HTR-8/SVneo (cell line): ENCODE measurements around the gene SCAP.
"Not testable (repeated sequence)": the region's sequence is repeated elsewhere in the genome, so short reads cannot be mapped to it uniquely, and the experiment has no call there.

Source experiments
- DNase-seq: peaks from one replicate; pipeline ENCODE4 v3.0.0; 2011; ENCODE audit warnings: low spot score, mixed read lengths; ENCODE audit not compliant: insufficient read length
- FAIRE-seq: peaks from 2 replicates; lab custom pipeline; 2011; peaks lifted over from hg19 to GRCh38; lab: Jason Lieb, UNC

The SCAP gene

GRCh38 chr3:47475570-47476329 lies at the start of gene SCAP:
Gene SCAP (minus strand): TSS chr3:47475941. CDS start chr3:47442993, 32,948 bp downstream.
- FAIRE-seq (peak; percentile 90), DNase-seq (peak; percentile 84)

- FAIRE-seq (no peak), DNase-seq (no peak)
Measured at GRCh38 chr3:47523310-47524073, 47.8 kb upstream of the SCAP start.

GRCh38 chr3:47522082-47522987 lies 46.6 kb upstream of the SCAP start:
- FAIRE-seq = no peak
- peak; percentile 84 for DNase-seq

GRCh38 chr3:47520756-47521155 lies 45.0 kb upstream of the SCAP start:
- DNase-seq (no peak), FAIRE-seq (no peak)

GRCh38 chr3:47517937-47518336 lies 42.2 kb upstream of the SCAP start:
- no peak for DNase-seq
- FAIRE-seq = no peak

- no peak for FAIRE-seq
- DNase-seq = no peak
Measured at GRCh38 chr3:47515864-47516319, 40.2 kb upstream of the SCAP start.

- no peak for DNase-seq
- no peak for FAIRE-seq
Measured at GRCh38 chr3:47515100-47515499, 39.4 kb upstream of the SCAP start.

- DNase-seq (peak; percentile 96), FAIRE-seq (peak; percentile 92)
Measured at GRCh38 chr3:47513125-47513929, 37.6 kb upstream of the SCAP start, which contains the start of gene ELP6. Gene ELP6 (minus strand): TSS chr3:47513712. CDS start chr3:47513590, 122 bp downstream.

- peak; percentile 7 for DNase-seq
- no peak for FAIRE-seq
Measured at GRCh38 chr3:47512416-47513124, 36.8 kb upstream of the SCAP start.

- FAIRE-seq = not testable (repeated sequence)
Measured at GRCh38 chr3:47505267-47505666, 29.5 kb upstream of the SCAP start.

GRCh38 chr3:47504113-47504512 lies 28.4 kb upstream of the SCAP start:
- FAIRE-seq = no peak

More at GRCh38 chr3:47505267-47505666, 29.5 kb upstream of the SCAP start:
- DNase-seq = not testable (repeated sequence)

GRCh38 chr3:47503033-47503432 lies 27.3 kb upstream of the SCAP start:
- no peak for FAIRE-seq

More at GRCh38 chr3:47504113-47504512, 28.4 kb upstream of the SCAP start:
- DNase-seq = no peak

GRCh38 chr3:47496892-47497291 lies 21.2 kb upstream of the SCAP start:
- DNase-seq (no peak), FAIRE-seq (no peak)

More at GRCh38 chr3:47503033-47503432, 27.3 kb upstream of the SCAP start:
- no peak for DNase-seq

GRCh38 chr3:47495886-47496285 lies 20.1 kb upstream of the SCAP start:
- no peak for DNase-seq
- FAIRE-seq = no peak

- no peak for FAIRE-seq
- no peak for DNase-seq
Measured at GRCh38 chr3:47495111-47495510, 19.4 kb upstream of the SCAP start.

GRCh38 chr3:47491777-47492176 lies 16.0 kb upstream of the SCAP start:
- DNase-seq (no peak), FAIRE-seq (no peak)

GRCh38 chr3:47491186-47491585 lies 15.4 kb upstream of the SCAP start:
- FAIRE-seq (no peak), DNase-seq (no peak)

- no peak for DNase-seq
- FAIRE-seq = no peak
Measured at GRCh38 chr3:47487265-47487664, 11.5 kb upstream of the SCAP start.

GRCh38 chr3:47485812-47486211 lies 10.1 kb upstream of the SCAP start:
- FAIRE-seq (no peak), DNase-seq (no peak)
